Right lobe of liver (tissue), 6 donors: Measurements from ENCODE around the gene ADGRG4. TPM values are rescaled to one million over a fixed set of nuclear protein-coding genes. Genes with fewer than 3 reads are reported as not detected.

Experiments used
- ATAC-seq, 4 donors: fragments of 200-7000 bp; cut with Tn5 transposase; one replicate each; pipeline ENCODE4 v1.9.1; 2020; ENCODE audit warnings: mild to moderate bottlenecking in 4 of 4, moderate library complexity in 4 of 4
- DNase-seq, 3 donors: peaks; one replicate each; pipeline ENCODE4 v3.0.0-alpha.2; 2020
- H3K27ac ChIP-seq, 3 donors: fragments of 200-600 bp; one replicate each; pipeline ENCODE4 v1.8.0; 2022
- H3K27me3 ChIP-seq, 2 donors: fragments of 200-600 bp; one replicate each; pipeline ENCODE4 v1.8.0; 2022
- H3K36me3 ChIP-seq, 4 donors: fragments of 200-600 bp; sonication (generic) in 1 of 4; one replicate each; pipeline versions ENCODE4 v1.5.1 to v1.8.0; 2017 to 2022; ENCODE audit warnings: control low read depth in 1 of 4
- H3K4me1 ChIP-seq, 4 donors: fragments of 200-600 bp; sonication (generic) in 1 of 4; one replicate each; pipeline versions ENCODE4 v1.5.1 to v1.8.0; 2017 to 2022; ENCODE audit warnings: control low read depth in 1 of 4
- H3K4me3 ChIP-seq, 3 donors: fragments of 200-600 bp; one replicate each; pipeline ENCODE4 v1.8.0; 2022
- H3K9me3 ChIP-seq, 4 donors: fragments of 200-600 bp; sonication (generic) in 1 of 4; one replicate each; pipeline versions ENCODE4 v1.5.1 to v1.8.0; 2017 to 2022; ENCODE audit warnings: control low read depth in 1 of 4
- POLR2A ChIP-seq: fragments of 450-650 bp; IDR thresholded peaks from one replicate; pipeline ENCODE4 v1.6.1; 2017; ENCODE audit warnings: antibody characterized with exemption, mild to moderate bottlenecking
- WGBS: methylation state at CpG from one replicate; pipeline ENCODE4 v1.1.6; 2018; ENCODE audit warnings: low coverage, low lambda C conversion rate; ENCODE audit not compliant: insufficient coverage; ENCODE audit errors: missing lambda C conversion rate; 5-methylcytosine and 5-hydroxymethylcytosine counted together
- intact Hi-C, 2 donors: fragments of 100-400 bp; cut with DNase I; formaldehyde crosslinking; loops; one replicate each; pipeline versions ENCODE4 v1.11.2 to v1.14.1; 2022
- total RNA-seq, 6 experiments: library from RNA; depleted of rRNA in 2 of 6; stranded (reverse); fragments of >200 nt in 2 of 6; fragmentation: NEBNext Ultra II Directional in 3 of 6; extraction: Animal tissue kit (Norgen Biotek cat#: 25700) in 3 of 6; gene quantifications; one replicate each; pipeline versions ENCODE4 v1.1.0 to v1.2.4, GENCODE V29; 2016 to 2023
- TF ChIP-seq, protein P1 (sequence below), 4 donors: fragments of 200-600 bp in 3 of 4; fragments of 450-650 bp in 1 of 4; IDR thresholded peaks; one replicate each; pipeline versions ENCODE4 v1.5.1 to v1.8.0; 2016 to 2022; ENCODE audit warnings: antibody characterized with exemption in 4 of 4, mild to moderate bottlenecking in 2 of 4
- donor health status: DM: no; HTN: yes; CAD: no.
- donor health status: DM: no; HTN: no; CAD: no.
- donor health status: DM: no; HTN: no; CAD: no.
- donor health status: DM: no; HTN: yes; CAD: no.
- donor health status: DM: no; HTN: yes; CAD: no.

The ADGRG4 gene
- total RNA-seq, 6 experiments from 2014 or later = 0.04 to 0.09 TPM; not detected in 4

DNA sequence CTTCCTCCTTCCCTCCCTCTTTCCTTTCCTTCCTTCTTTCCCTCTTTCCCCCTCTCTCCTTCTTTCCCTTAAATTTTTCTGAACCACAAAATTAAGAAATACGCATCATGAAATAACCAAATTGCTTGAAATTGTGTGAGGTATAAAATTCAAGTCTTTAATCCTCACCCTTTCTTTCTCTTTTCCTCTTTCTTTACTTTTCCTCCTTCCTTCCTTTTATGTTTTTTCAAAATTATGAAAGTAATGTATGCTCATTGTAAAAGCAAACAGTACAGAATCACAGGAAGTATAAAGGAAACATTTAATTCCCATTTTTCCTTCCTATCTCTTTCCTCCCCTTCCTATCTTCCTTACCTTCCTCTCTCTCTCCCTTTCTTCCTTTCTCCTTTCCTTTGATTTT lies 5.4 kb downstream of the ADGRG4 start:
- no peak for DNase-seq
- H3K27ac ChIP-seq = no peak overlapping the region
- H3K4me1 ChIP-seq = no peaks in the 10 kb centered on the region
- no peaks in the 10 kb centered on the region for H3K9me3 ChIP-seq
- TF ChIP-seq POLR2A = no peak
- TF ChIP-seq, protein P1, sequence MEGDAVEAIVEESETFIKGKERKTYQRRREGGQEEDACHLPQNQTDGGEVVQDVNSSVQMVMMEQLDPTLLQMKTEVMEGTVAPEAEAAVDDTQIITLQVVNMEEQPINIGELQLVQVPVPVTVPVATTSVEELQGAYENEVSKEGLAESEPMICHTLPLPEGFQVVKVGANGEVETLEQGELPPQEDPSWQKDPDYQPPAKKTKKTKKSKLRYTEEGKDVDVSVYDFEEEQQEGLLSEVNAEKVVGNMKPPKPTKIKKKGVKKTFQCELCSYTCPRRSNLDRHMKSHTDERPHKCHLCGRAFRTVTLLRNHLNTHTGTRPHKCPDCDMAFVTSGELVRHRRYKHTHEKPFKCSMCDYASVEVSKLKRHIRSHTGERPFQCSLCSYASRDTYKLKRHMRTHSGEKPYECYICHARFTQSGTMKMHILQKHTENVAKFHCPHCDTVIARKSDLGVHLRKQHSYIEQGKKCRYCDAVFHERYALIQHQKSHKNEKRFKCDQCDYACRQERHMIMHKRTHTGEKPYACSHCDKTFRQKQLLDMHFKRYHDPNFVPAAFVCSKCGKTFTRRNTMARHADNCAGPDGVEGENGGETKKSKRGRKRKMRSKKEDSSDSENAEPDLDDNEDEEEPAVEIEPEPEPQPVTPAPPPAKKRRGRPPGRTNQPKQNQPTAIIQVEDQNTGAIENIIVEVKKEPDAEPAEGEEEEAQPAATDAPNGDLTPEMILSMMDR (IDR thresholded peaks at IDR 0.05) = no peak
- H3K27me3 ChIP-seq = no peaks in the 10 kb centered on the region
- no peak overlapping the region for H3K4me3 ChIP-seq
- WGBS = 70% methylated on average over 1 of the region's 1 CpG
- no peaks in the 10 kb centered on the region for H3K36me3 ChIP-seq
- ATAC-seq = no peak
- intact Hi-C loops = no loop called here

DNA sequence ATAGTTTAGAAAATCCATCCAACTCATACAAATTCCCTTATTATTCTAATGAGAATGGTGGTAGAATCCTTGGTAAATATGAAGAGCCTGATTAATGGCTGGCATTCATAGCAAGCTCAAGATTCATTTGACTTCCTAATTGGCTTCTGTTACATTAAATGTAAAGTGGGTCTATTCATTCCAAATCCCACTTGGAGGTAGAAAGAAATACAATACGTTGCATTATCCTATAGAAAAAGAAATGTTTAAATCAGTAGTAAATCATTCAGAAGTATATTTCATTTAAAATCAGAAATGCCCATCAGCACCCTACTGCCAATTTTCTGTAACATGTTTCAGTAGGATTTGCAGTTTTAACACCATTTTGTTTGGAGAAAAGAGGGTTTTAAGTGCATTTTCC lies 6.7 kb downstream of the ADGRG4 start:
- WGBS = 4% methylated on average over 1 of the region's 1 CpG
- intact Hi-C loops = no loop called here

DNA sequence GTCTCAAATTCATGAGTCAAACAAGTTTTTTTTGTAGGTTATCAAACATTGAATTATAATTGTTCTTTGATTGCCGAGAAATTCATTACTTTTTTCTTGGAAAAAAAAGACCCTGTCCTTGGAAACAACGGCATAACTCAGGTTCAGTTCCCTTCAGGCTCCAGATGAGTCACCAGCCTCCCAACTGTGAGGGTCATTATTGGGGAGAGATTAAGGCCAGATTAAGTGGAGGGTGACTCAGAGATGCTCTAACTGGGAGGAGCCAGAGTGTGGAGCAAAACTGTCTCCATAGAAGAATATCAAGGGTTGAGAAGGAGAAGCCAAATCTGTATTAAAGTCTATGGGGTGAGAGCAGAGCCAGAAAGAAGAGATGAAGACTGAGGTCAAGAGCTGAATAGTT lies 9.6 kb downstream of the ADGRG4 start:
- 65% methylated on average over 2 of the region's 2 CpGs for WGBS
- H3K4me3 ChIP-seq = no peak overlapping the region
- H3K9me3 ChIP-seq = no peaks in the 10 kb centered on the region
- no peak overlapping the region for H3K27ac ChIP-seq
- intact Hi-C loops = no loop called here
- no peaks in the 10 kb centered on the region for H3K36me3 ChIP-seq
- ATAC-seq (no peak), DNase-seq (no peak)
- H3K4me1 ChIP-seq = no peaks in the 10 kb centered on the region
- H3K27me3 ChIP-seq = no peaks in the 10 kb centered on the region
- TF ChIP-seq, protein P1 (IDR thresholded peaks at IDR 0.05) = no peak
- no peak for TF ChIP-seq POLR2A

More for the DNA sequence above, 6.7 kb downstream of the ADGRG4 start:
- Histone ChIP-seq H3K9me3 (no peaks in the 10 kb centered on the region), H3K4me1 (no peaks in the 10 kb centered on the region), H3K36me3 (no peaks in the 10 kb centered on the region), H3K4me3 (no peak overlapping the region), H3K27me3 (no peaks in the 10 kb centered on the region), H3K27ac (no peak overlapping the region)
- ATAC-seq (no peak), DNase-seq (no peak)
- TF ChIP-seq, protein P1 (IDR thresholded peaks at IDR 0.05) = no peak
- TF ChIP-seq POLR2A = no peak

DNA sequence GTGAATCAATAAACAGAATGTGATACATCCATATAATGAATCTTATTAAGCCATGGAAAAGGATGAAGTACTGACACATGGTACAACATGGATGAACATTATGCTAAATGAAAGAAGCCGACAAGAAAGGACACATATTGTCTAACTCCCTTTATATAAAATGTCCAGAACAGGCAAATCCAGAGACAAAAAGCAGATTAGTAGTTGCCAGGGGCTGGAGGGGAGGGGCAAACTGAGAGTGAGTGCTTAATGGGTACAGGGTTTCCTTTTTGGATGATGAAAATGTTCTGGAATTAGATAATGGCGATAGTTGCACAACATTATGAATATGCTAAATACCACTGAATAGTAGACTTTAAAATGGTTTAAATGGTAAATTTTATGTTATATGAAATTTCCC lies 17.4 kb downstream of the ADGRG4 start:
- Histone ChIP-seq H3K36me3 (no peaks in the 10 kb centered on the region), H3K9me3 (no peaks in the 10 kb centered on the region), H3K4me1 (no peaks in the 10 kb centered on the region), H3K4me3 (no peak overlapping the region), H3K27me3 (no peaks in the 10 kb centered on the region), H3K27ac (no peak overlapping the region)
- TF ChIP-seq, protein P1 (IDR thresholded peaks at IDR 0.05) = no peak
- TF ChIP-seq POLR2A = no peak
- no peak for DNase-seq
- intact Hi-C loops = no loop called here
- no peak for ATAC-seq
- WGBS = 72% methylated on average over 2 of the region's 2 CpGs
